IMR-90 (cell line): ENCODE data around the gene PPM1J. TPM values are rescaled to one million over a fixed set of nuclear protein-coding genes. Genes with fewer than 3 reads are reported as not detected.

Experiments
- ATAC-seq: fragments of 200-7000 bp; cut with Tn5 transposase; 2 replicates; pipeline ENCODE4 v1.9.1; 2020; ENCODE audit warnings: low read depth, mild to moderate bottlenecking, moderate library complexity
- BruUV-seq: library from RNA; stranded (reverse); fragments of 400-500 nt; replicated peaks from 2 replicates; lab custom pipeline; 2021; lab: Mats Ljungman, UMichigan
- CTCF ChIA-PET: fragments of 300-600 bp; formaldehyde crosslinking; extraction: SDS; loops from one replicate; lab custom pipeline; 2021; ENCODE audit warnings: antibody characterized with exemption; lab: Yijun Ruan, JAX
- POLR2A ChIA-PET: fragments of 300-600 bp; sonication (Branson Sonifier 250); formaldehyde crosslinking; loops from one replicate; lab custom pipeline; 2022; ENCODE audit warnings: antibody characterized with exemption; ENCODE audit not compliant: unreplicated experiment; lab: Charles Lee
- DNase-seq: peaks from one replicate; pipeline ENCODE4 v3.0.0; 2013
- H2AFZ ChIP-seq: replicated peaks from 2 replicates; pipeline ENCODE3; 2013; ENCODE audit warnings: low read length, mild to moderate bottlenecking; ENCODE audit not compliant: poor library complexity
- H2AK5ac ChIP-seq: 2 replicates; pipeline ENCODE4 v1.6.1; 2013; ENCODE audit warnings: low read depth, low read length, inconsistent platforms
- H2AK9ac ChIP-seq: replicated peaks from 2 replicates; pipeline ENCODE3; 2013; ENCODE audit warnings: mild to moderate bottlenecking, low read depth, low read length, moderate library complexity; ENCODE audit not compliant: poor library complexity
- H2BK120ac ChIP-seq: 2 replicates; pipeline ENCODE4 v1.6.1; 2013; ENCODE audit warnings: low read depth, low read length, inconsistent platforms
- H2BK15ac ChIP-seq: 3 replicates; pipeline ENCODE4 v1.6.1; 2013; ENCODE audit warnings: low read depth, low read length, inconsistent platforms
- H2BK20ac ChIP-seq: 2 replicates; pipeline ENCODE4 v1.6.1; 2013; ENCODE audit warnings: low read depth, mild to moderate bottlenecking, inconsistent platforms, low read length, moderate library complexity
- H2BK5ac ChIP-seq: 2 replicates; pipeline ENCODE4 v1.6.1; 2013; ENCODE audit warnings: mild to moderate bottlenecking, low read depth, low read length, inconsistent platforms; ENCODE audit not compliant: poor library complexity, severe bottlenecking
- H3K14ac ChIP-seq: replicated peaks from 2 replicates; pipeline ENCODE4 v1.6.1; 2013; ENCODE audit warnings: low read depth, low read length, inconsistent platforms
- H3K18ac ChIP-seq: 2 replicates; pipeline ENCODE4 v1.6.1; 2013; ENCODE audit warnings: low read depth, low read length, control low read depth
- H3K23ac ChIP-seq: 2 replicates; pipeline ENCODE4 v1.6.1; 2013; ENCODE audit warnings: low read depth, low read length, inconsistent platforms
- H3K27ac ChIP-seq: 2 replicates; pipeline ENCODE4 v1.5.1; 2013; ENCODE audit warnings: mild to moderate bottlenecking, control low read depth, low read length; ENCODE audit not compliant: insufficient read depth
- H3K27me3 ChIP-seq: 2 replicates; pipeline ENCODE4 v1.6.1; 2013; ENCODE audit warnings: low read length; ENCODE audit not compliant: control insufficient read depth, insufficient read depth
- H3K36me3 ChIP-seq: 2 replicates; pipeline ENCODE4 v1.6.1; 2013; ENCODE audit warnings: low read length, mixed read lengths; ENCODE audit not compliant: control insufficient read depth, insufficient read depth
- H3K4ac ChIP-seq: 2 replicates; pipeline ENCODE4 v1.6.1; 2013; ENCODE audit warnings: low read depth, low read length, inconsistent platforms
- H3K4me1 ChIP-seq: 2 replicates; pipeline ENCODE4 v1.6.1; 2013; ENCODE audit warnings: low read length, mixed read lengths; ENCODE audit not compliant: control insufficient read depth, insufficient read depth
- H3K4me2 ChIP-seq: 2 replicates; pipeline ENCODE4 v1.6.1; 2013; ENCODE audit warnings: low read depth, mild to moderate bottlenecking, control low read depth, low read length, moderate library complexity
- H3K4me3 ChIP-seq: 2 replicates; pipeline ENCODE4 v1.5.1; 2013; ENCODE audit warnings: low read depth, mild to moderate bottlenecking, control low read depth, low read length, moderate library complexity; ENCODE audit not compliant: insufficient read depth
- H3K56ac ChIP-seq: 2 replicates; pipeline ENCODE4 v1.6.1; 2013; ENCODE audit warnings: low read length, inconsistent platforms; ENCODE audit not compliant: insufficient read depth; ENCODE audit errors: extremely low read depth
- H3K79me1 ChIP-seq, 2 experiments: 2 replicates each; pipeline ENCODE4 v1.6.1; 2013; ENCODE audit warnings: low read length in 2 of 2, inconsistent platforms in 1 of 2, low read depth in 1 of 2
- H3K9ac ChIP-seq: 2 replicates; pipeline ENCODE4 v1.6.1; 2013; ENCODE audit warnings: low read depth, low read length, control low read depth
- H3K9me1 ChIP-seq: 2 replicates; pipeline ENCODE4 v1.6.1; 2013; ENCODE audit warnings: low read length, inconsistent platforms; ENCODE audit not compliant: insufficient read depth
- H3K9me3 ChIP-seq: 2 replicates; pipeline ENCODE4 v1.6.1; 2013; ENCODE audit warnings: low read length; ENCODE audit not compliant: control insufficient read depth, insufficient read depth
- H4K20me1 ChIP-seq: 2 replicates; pipeline ENCODE4 v1.6.1; 2013; ENCODE audit warnings: low read length, inconsistent platforms; ENCODE audit not compliant: insufficient read depth
- H4K5ac ChIP-seq: 2 replicates; pipeline ENCODE4 v1.6.1; 2013; ENCODE audit warnings: mild to moderate bottlenecking, low read depth, low read length, control low read depth
- H4K8ac ChIP-seq, 2 experiments: 2 replicates each; pipeline ENCODE4 v1.6.1; 2013; ENCODE audit warnings: low read depth in 2 of 2, low read length in 2 of 2, control low read depth in 1 of 2, inconsistent platforms in 1 of 2
- H4K91ac ChIP-seq: 2 replicates; pipeline ENCODE4 v1.6.1; 2013; ENCODE audit warnings: low read depth, low read length, inconsistent platforms; ENCODE audit not compliant: insufficient read depth
- BHLHE40 ChIP-seq: fragments of 150-350 bp; IDR thresholded peaks from 2 replicates; pipeline ENCODE4 v1.6.1; 2016; ENCODE audit warnings: mild to moderate bottlenecking, low read depth, low read length
- CEBPB ChIP-seq: IDR thresholded peaks from 2 replicates; pipeline ENCODE4 v1.6.1; 2012; ENCODE audit warnings: low read depth, low read length, improper control_type of control experiment
- CHD1 ChIP-seq: IDR thresholded peaks from 2 replicates; pipeline ENCODE4 v1.6.1; 2012; ENCODE audit warnings: low read depth, low read length, improper control_type of control experiment
- CTCF ChIP-seq: conservative IDR thresholded peaks from 2 replicates; pipeline ENCODE4 v1.5.1; 2012; ENCODE audit warnings: mild to moderate bottlenecking, low read depth, low read length, improper control_type of control experiment
- FOS ChIP-seq: fragments of 150-350 bp; IDR thresholded peaks from 2 replicates; pipeline ENCODE4 v1.6.1; 2016; ENCODE audit warnings: low read depth, low read length
- MAFK ChIP-seq: IDR thresholded peaks from 2 replicates; pipeline ENCODE4 v1.6.1; 2012; ENCODE audit warnings: low read depth, low read length, improper control_type of control experiment
- POLR2A ChIP-seq: IDR thresholded peaks from 2 replicates; pipeline ENCODE4 v1.6.1; 2012; ENCODE audit warnings: mild to moderate bottlenecking, low read depth, low read length
- RAD21 ChIP-seq: IDR thresholded peaks from 2 replicates; pipeline ENCODE4 v1.6.1; 2012; ENCODE audit warnings: low read length, improper control_type of control experiment
- RCOR1 ChIP-seq: IDR thresholded peaks from 2 replicates; pipeline ENCODE4 v1.6.1; 2012; ENCODE audit warnings: mild to moderate bottlenecking, low read length, improper control_type of control experiment; ENCODE audit not compliant: insufficient replicate concordance
- RFX5 ChIP-seq: IDR thresholded peaks from 2 replicates; pipeline ENCODE4 v1.8.0; 2012; ENCODE audit warnings: low read depth, mild to moderate bottlenecking, low read length, moderate library complexity
- SMC3 ChIP-seq: fragments of 150-350 bp; IDR thresholded peaks from 2 replicates; pipeline ENCODE4 v1.6.1; 2016; ENCODE audit warnings: low read depth, mild to moderate bottlenecking, antibody characterized with exemption, low read length, moderate library complexity
- USF2 ChIP-seq: fragments of 150-350 bp; IDR thresholded peaks from 2 replicates; pipeline ENCODE4 v1.6.1; 2017; ENCODE audit warnings: mild to moderate bottlenecking, antibody characterized with exemption, low read length, low read depth
- WGBS, 2 experiments: methylation state at CpG; one replicate each; pipeline versions ENCODE4 v1.1.5 to v1.1.7; 2013; ENCODE audit warnings: missing lambda C conversion rate in 2 of 2; ENCODE audit not compliant: insufficient read length in 1 of 2; ENCODE audit errors: extremely low coverage in 2 of 2; 5-methylcytosine and 5-hydroxymethylcytosine counted together
- dilution Hi-C: fragments of 300-500 bp; cut with HindIII; formaldehyde crosslinking; loops from one replicate; pipeline ENCODE4 v1.14.3; 2018; ENCODE audit warnings: low sequenced_read_pairs; ENCODE audit not compliant: unreplicated experiment
- in situ Hi-C: fragments of 300-500 bp; cut with MboI; formaldehyde crosslinking; loops from 3 replicates; pipeline ENCODE4 v1.14.3; 2019; ENCODE audit warnings: low sequenced_read_pairs, inconsistent platforms, mixed read lengths
- intact Hi-C: fragments of 100-400 bp; cut with micrococcal nuclease; formaldehyde crosslinking; loops from 2 replicates; pipeline ENCODE4 v1.10.0; 2022
- polyA plus RNA-seq, 3 experiments: library from polyadenylated mRNA; depleted of rRNA; stranded (reverse); fragments of >200 nt; gene quantifications; 2 replicates each; pipeline ENCODE4 v1.2.3, GENCODE V29; 2012; ENCODE audit warnings: low replicate concordance in 1 of 3
- total RNA-seq: library from RNA; depleted of rRNA; stranded (reverse); fragments of >200 nt; gene quantifications from 2 replicates; pipeline ENCODE4 v1.2.3, GENCODE V29; 2012

The PPM1J gene
- total and polyA plus RNA-seq, 2 of the 4 experiments (the other 2 are of a cell fraction) = 1.8 to 2.4 TPM

GRCh38 chr1:112712191-112712590, 2.9 kb downstream of the PPM1J start:
- Histone ChIP-seq H3K27ac (no peak overlapping the region), H4K8ac (no peak overlapping the region), H3K4ac (no peak overlapping the region), H3K4me3 (no peak overlapping the region), H2BK5ac (no peak overlapping the region), H3K9ac (no peak overlapping the region), H3K9me1 (peaks cover 3% of the 10 kb centered on the region; the same call in 1 of the 2 replicates), H4K5ac (no peak overlapping the region), H3K79me1 (peaks cover 4 to 6% of the 10 kb centered on the region in 2 experiments; a peak in 1 of 4 replicates), H2BK20ac (no peak overlapping the region), H3K27me3 (peaks cover 4% of the 10 kb centered on the region; the same call in 1 of the 2 replicates), H3K18ac (no peak overlapping the region), H3K14ac (no peak overlapping the region), H2AK9ac (no peak overlapping the region), H3K4me2 (no peak overlapping the region), H2BK120ac (no peak overlapping the region), H3K4me1 (peaks cover 3% of the 10 kb centered on the region; the same call in 1 of the 2 replicates), H3K56ac (no peak overlapping the region), H2BK15ac (no peak overlapping the region), H4K20me1 (no peaks in the 10 kb centered on the region), H2AK5ac (no peak overlapping the region), H4K91ac (no peak overlapping the region), H3K36me3 (no peaks in the 10 kb centered on the region), H3K9me3 (no peaks in the 10 kb centered on the region), H3K23ac (no peak overlapping the region), H2AFZ (no peak overlapping the region)
- dilution Hi-C loops (no loop called here), intact Hi-C loops (loop anchor here (10.0 kb wide), 1 partner anchor 243 kb away; the partner anchor contains the start of gene SLC16A1), in situ Hi-C loops (loop anchor here (10.0 to 25.0 kb wide), 2 partner anchors 243 to 975 kb away; partner anchors contain the start of gene SLC16A1)
- ChIA-PET POLR2A (no interaction called here), CTCF (no interaction called here)
- BruUV-seq = no TSS peak
- no peak for DNase-seq
- no peak for ATAC-seq
- no CpG with 5 or more reads among the region's 7 CpGs for WGBS, 2 experiments
- TF ChIP-seq RCOR1 (no peak), BHLHE40 (no peak), RFX5 (no peak), CTCF (no peak), SMC3 (no peak), USF2 (no peak), CEBPB (no peak), RAD21 (no peak), MAFK (no peak), FOS (no peak), CHD1 (no peak), POLR2A (no peak)
